A549 treated with AZD9567 at 1 μM for 4 hours (cell line): ENCODE results near the gene LTF. TPM values are rescaled to one million over a fixed set of nuclear protein-coding genes. Genes with fewer than 3 reads are reported as not detected.

Experiments
- total RNA-seq: library from RNA; stranded (reverse); fragments of 200-300 nt; extraction: Qiagen RNA extraction; gene quantifications from 5 replicates; pipeline ENCODE4 v1.2.3, GENCODE V29; 2022; ENCODE audit not compliant: insufficient read depth

LTF gene
- total RNA-seq: 0.05 TPM in 1 of 5 replicates, not detected in the others

GRCh38 chr3:46464326-46465195 is at the start of gene LTF:
Gene LTF, minus strand, starts transcription at chr3:46464905. Its CDS starts 38 bp downstream, at chr3:46464867.

GRCh38 chr3:46497556-46498265 is 33.0 kb upstream of the LTF start, which contains the start of gene RTP3:
Gene RTP3, plus strand, starts transcription at chr3:46497976. Its CDS starts 87 bp downstream, at chr3:46498063.

GRCh38 chr3:46406788-46407611 is 57.7 kb downstream of the LTF start, which contains the start of the genes CCR5AS and CCRL2:
Gene CCR5AS, minus strand, starts transcription at chr3:46407066.
Gene CCRL2, plus strand, starts transcription at chr3:46407259. Its CDS starts 821 bp downstream, at chr3:46408080.

Other genes with a start within 250 kb of the LTF start
- not detected in 5 replicates for gene CCR3, start 222.4 kb downstream of the LTF start, total RNA-seq
- not detected in 5 replicates for gene CCR2, start 110.8 kb downstream of the LTF start, total RNA-seq
- not detected in 5 replicates for gene CCR5, start 94.0 kb downstream of the LTF start, total RNA-seq
- 0.05 to 0.11 TPM (median 0.09 TPM) in 4 of 5 replicates, not detected in the other for gene CCRL2, start 57.6 kb downstream of the LTF start, total RNA-seq
- gene RTP3, start 33.1 kb upstream of the LTF start, total RNA-seq: not detected in 5 replicates
- gene LRRC2, start 101.4 kb upstream of the LTF start, total RNA-seq: 0.01 TPM in 1 of 5 replicates, not detected in the others
- not detected in 5 replicates for gene FAM240A, start 147.6 kb upstream of the LTF start, total RNA-seq
- 6.9 to 9.9 TPM (median 8.0 TPM) in 5 replicates for gene ALS2CL, start 228.8 kb upstream of the LTF start, total RNA-seq
- 0.07 to 0.20 TPM (median 0.12 TPM) in 4 of 5 replicates, not detected in the other for gene TMIE, start 236.5 kb upstream of the LTF start, total RNA-seq